Measurements from ENCODE around the gene SLC9A7.

DNA sequence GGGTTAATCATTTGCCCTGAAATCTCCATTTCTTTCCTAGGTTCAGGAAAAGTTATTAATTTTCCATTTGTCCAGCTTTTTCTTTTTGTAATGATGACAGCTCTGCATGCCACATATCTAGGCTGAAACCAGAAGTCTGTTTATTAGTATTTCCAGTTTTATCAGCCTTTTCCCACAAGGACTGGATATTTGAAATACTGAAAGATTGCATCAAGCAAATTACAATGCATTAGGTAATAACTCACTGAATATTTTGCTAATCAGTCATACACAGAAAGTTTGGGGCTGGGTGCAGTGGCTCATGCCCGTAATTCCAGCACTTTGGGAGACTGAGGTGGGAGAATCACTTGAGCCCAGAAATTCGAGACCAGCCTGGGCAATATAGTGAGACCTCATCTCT lies 21.5 kb downstream of the SLC9A7 start:
- TF ChIP-seq CTCF (conservative IDR thresholded peaks at IDR 0.05; ENCODE audit: low read length), result no peak
- TF ChIP-seq EZH2phosphoT487 (IDR thresholded peaks at IDR 0.05; ENCODE audit: borderline replicate concordance), result no peak

Data from Loucy (cell line).